Left renal pelvis (tissue), 4 donors: ENCODE results near the gene ADAMTS12. TPM values are rescaled to one million over a fixed set of nuclear protein-coding genes. Genes with fewer than 3 reads are reported as not detected.
A peak's percentile ranks its signal among the peaks of the same experiment; 100 is the strongest.

Experiments
- DNase-seq, 4 donors: peaks; one replicate each; pipeline ENCODE4 v3.0.0-alpha.2; 2013; ENCODE audit warnings: low read depth in 4 of 4, low spot score in 3 of 4
- polyA plus RNA-seq, 4 donors: library from polyadenylated mRNA; unstranded; fragments of 120-200 nt; gene quantifications; one replicate each; pipeline ENCODE4 v1.2.1, GENCODE V29; 2013; ENCODE audit not compliant: insufficient read length in 4 of 4

The ADAMTS12 gene
- polyA plus RNA-seq, 4 donors = 12.6 to 35.7 (median 16.5) TPM

- DNase-seq = no peak
Measured at GRCh38 chr5:33848554-33848953, 43.2 kb downstream of the ADAMTS12 start.

DNA sequence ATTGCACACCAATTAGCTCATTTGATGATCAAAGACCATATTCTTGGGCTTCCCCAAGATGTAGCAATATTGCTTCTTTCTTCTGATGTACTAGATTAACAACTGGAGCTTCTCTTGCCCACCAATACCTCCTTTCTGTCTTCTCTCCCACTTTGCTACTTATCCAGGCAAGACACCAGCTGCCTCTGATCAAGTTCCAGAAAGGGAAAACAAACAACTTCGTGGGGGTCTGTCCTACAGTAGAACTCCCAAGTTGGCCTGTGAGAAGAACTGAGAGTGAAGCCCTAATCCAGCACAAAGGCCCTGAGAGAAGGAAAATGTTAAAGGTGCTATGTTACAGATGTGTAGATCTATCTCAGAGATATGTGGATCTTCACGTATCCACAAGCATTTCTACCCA lies 44.9 kb downstream of the ADAMTS12 start:
- DNase-seq = no peak

DNA sequence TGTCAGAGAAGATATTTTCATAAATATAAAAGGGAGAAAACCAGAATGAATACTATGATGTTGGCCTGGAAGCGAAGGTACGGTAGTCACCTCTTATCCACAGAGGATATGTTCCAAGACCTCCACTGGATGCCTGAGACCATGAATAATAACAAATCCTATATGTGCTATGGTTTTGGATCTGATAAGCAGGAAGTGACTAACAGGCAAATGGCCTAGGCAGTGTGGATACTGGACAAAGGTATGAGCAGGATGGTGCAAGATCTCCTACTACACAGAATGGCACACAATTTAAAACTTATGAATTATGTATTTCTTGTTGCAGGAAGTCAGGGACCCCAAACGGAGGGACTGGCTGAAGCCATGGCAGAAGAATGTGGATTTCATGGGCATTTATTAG lies 48.2 kb downstream of the ADAMTS12 start:
- no peak for DNase-seq

- DNase-seq = no peak
Measured at GRCh38 chr5:33842456-33842855, 49.3 kb downstream of the ADAMTS12 start.

- DNase-seq = no peak
Measured at GRCh38 chr5:33841891-33842290, 49.9 kb downstream of the ADAMTS12 start.

- no peak for DNase-seq
Measured at GRCh38 chr5:33840927-33841547, 50.8 kb downstream of the ADAMTS12 start.

- DNase-seq = no peak
Measured at GRCh38 chr5:33837301-33837700, 54.5 kb downstream of the ADAMTS12 start.

GRCh38 chr5:33834334-33834733 lies 57.5 kb downstream of the ADAMTS12 start:
- DNase-seq = no peak

GRCh38 chr5:33833237-33833575 lies 58.6 kb downstream of the ADAMTS12 start:
- DNase-seq = no peak

DNA sequence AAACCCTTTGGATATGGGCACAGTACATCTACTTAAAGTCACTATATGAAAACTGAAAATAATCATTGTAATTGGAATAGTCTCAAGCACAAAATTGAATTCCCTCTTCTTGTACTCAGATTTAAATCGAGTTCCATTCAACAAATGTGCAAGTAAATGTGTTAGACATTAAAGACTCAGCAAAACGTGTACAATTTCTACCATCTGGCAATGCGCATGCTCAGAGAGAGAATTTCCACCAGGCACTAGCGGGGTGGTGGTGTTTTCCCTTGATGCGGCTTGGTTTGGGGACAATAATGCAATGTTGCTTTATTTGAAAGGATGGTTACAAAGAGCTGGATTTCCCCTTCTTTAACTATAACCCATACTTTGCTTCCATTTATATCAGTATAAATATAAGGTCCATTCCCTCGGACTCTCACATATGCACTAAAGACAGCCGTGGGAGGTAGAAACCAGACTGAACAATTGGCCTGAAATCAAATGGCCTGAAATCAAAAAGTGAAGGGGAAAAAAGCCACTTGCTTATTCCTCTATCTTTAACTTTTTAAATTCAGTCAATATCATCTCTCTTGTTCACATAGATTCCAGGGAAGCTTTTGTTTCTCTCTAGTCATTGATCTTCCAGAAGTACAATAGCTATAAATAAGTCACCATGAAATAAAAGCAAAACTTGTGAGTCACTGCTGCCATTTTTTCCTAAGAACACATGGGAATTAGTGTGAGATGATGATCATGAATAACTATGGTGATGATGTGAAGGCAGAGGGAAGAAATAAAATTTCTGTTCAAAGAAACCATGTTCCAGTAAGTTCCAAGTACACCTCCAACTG lies 59.2 kb downstream of the ADAMTS12 start:
- no peak for DNase-seq

DNA sequence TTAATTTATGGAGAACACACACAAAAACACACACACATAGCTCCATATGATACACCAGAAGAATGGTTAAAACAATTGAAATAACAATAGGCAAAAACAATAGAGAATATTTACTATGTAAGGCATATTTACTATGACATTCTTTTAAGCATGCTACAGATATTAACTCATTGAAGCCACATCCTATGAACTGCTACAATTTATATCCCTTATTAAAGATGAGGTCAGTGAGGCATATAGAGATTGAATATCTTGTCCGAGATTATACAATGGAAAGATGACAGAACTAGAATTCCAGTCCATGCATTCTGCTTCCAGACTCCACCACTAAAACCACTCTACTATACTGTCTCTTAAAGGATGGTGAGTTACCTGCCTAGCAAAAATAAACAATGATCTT lies 60.7 kb downstream of the ADAMTS12 start:
- no peak for DNase-seq

DNA sequence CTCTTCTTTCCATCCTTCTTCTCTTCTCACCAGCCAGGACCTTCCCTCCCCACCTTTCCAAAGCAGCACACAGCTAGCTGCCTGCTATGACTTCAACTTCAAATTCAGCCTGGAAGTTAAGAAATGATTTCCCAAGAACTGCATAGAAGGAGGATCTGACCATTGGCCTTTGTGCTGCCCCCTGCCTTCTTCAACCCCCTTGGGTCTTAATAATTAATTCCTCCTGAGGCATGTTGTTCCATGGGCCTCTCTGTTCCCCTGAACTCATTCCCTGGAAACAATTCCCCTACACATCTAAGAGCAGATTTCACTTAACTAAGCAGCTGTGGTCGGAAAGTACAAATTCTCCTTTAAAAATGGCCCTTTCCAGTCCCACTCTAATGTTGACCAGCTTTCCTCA lies 62.4 kb downstream of the ADAMTS12 start:
- no peak for DNase-seq

- DNase-seq = no peak
Measured at GRCh38 chr5:33828626-33829308, 63.0 kb downstream of the ADAMTS12 start.

DNA sequence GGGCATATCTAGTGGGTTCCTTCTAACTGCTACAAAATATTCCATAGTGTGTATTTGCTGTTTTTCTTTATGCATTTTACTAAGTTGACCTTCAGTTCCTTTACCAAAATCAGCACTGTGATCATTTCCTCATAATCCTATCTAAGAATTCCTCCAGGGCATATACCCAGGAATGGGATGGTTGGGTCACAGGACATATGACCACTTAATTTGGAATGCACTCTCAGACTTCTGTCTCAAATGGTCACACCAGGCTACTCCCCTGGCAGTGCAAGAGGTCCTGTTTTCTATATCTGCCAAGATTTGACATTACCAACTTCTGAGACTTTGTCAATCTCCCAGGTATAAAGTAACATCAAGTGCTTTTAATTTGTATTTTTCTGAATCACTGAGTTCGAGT lies 63.9 kb downstream of the ADAMTS12 start:
- no peak for DNase-seq

DNA sequence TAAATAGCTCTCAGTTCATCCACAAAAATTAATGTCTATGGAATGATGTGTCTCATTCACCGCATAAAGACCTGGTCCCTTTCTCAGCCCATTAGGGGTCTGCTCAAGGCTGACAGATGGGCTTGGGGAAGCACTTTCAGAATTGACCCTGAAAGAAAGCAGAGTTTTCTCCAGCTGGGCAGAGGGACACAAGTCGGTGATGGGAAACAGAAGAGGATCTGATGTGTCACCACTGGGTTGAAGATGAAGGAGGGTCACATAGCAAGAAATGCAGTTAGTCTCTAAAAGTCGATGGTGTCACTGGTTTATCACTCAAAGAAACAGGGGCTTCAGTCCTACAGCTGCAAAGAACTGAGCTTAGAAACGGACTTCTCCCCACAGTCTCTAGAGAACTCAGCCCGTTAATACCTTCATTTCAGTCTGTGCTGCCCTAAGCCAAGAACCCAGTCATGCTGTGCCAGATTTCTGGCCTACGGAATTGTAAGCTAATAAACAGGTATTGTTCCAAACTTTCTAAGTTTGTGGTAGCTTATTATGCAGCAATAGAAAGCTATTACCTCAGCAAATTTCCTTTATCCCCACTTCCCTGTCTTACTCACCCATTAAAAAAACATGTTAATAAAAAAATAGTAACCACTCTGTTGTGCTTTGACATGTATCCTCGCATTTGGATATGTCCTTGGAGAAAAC lies 64.6 kb downstream of the ADAMTS12 start:
- DNase-seq = no peak

DNA sequence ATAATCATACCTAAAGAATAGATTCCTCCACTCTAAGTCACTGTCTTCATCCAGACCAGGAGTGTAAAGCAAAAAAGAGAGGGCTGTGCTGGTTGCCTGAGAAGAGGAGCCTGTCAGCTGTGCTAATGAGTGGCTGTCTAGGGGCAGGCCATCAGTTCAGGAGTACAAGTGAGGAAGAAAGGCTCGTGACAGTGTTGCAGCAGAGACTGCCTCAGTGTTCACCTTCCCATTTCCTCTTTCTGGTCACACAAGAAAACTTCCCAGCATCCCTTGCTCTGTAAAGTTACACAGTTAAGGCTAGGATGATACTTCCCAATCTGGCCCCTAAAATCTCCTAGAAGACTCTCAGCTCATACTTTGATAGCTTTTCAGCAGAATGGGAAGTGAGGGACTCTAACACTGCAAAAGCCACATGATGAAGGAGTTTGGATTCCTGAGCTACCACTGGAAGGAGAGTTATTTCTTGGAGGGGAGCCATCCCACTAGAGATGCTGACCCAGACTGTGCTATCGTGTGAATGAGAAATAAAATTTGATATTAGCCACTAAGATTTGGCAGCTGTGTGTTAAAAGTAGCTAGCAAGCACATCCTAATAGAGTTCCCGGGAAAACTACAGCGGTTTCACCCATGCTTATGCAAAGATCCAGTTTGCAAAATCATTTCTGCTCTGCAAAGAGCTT lies 67.1 kb downstream of the ADAMTS12 start:
- DNase-seq = peak in 1 of 4 donors; percentile 20

- DNase-seq = no peak
Measured at GRCh38 chr5:33817301-33817700, 74.5 kb downstream of the ADAMTS12 start.

GRCh38 chr5:33816791-33817190 lies 75.0 kb downstream of the ADAMTS12 start:
- DNase-seq = peak in 1 of 4 donors; percentile 10

- no peak for DNase-seq
Measured at GRCh38 chr5:33812746-33813145, 79.0 kb downstream of the ADAMTS12 start.

GRCh38 chr5:33810491-33811120 lies 81.2 kb downstream of the ADAMTS12 start:
- no peak for DNase-seq
